ENCODE results near the gene PALMD.

PALMD gene

GRCh38 chr1:99656701-99657100 is 10.8 kb downstream of the PALMD start:
- no peak overlapping the region for H3K4me3 ChIP-seq (ENCODE audit: low read depth, low read length)
- no peak for DNase-seq (ENCODE audit: low read depth)

- DNase-seq (ENCODE audit: low read depth) = no peak
These were observed 11.5 kb downstream of the PALMD start for GRCh38 chr1:99657213-99658030.

GRCh38 chr1:99658031-99658290 is 12.0 kb downstream of the PALMD start:
- DNase-seq (ENCODE audit: low read depth) = no peak
- H3K4me3 ChIP-seq (ENCODE audit: low read depth, low read length) = no peak overlapping the region

More at GRCh38 chr1:99657213-99658030, 11.5 kb downstream of the PALMD start:
- no peak overlapping the region for H3K4me3 ChIP-seq (ENCODE audit: low read depth, low read length)

- no peak for DNase-seq (ENCODE audit: low read depth)
- H3K4me3 ChIP-seq (ENCODE audit: low read depth, low read length) = no peak overlapping the region
These were observed 13.9 kb downstream of the PALMD start for GRCh38 chr1:99659755-99660210.

- no peak overlapping the region for H3K4me3 ChIP-seq (ENCODE audit: low read depth, low read length)
- no peak for DNase-seq (ENCODE audit: low read depth)
These were observed 14.6 kb downstream of the PALMD start for GRCh38 chr1:99660496-99660895.

- no peak for DNase-seq (ENCODE audit: low read depth)
- no peak overlapping the region for H3K4me3 ChIP-seq (ENCODE audit: low read depth, low read length)
These were observed 15.9 kb downstream of the PALMD start for GRCh38 chr1:99661780-99662179.

GRCh38 chr1:99662539-99663080 is 16.7 kb downstream of the PALMD start:
- H3K4me3 ChIP-seq (ENCODE audit: low read depth, low read length) = no peak overlapping the region
- peak; percentile 96 for DNase-seq (ENCODE audit: low read depth)

- H3K4me3 ChIP-seq (ENCODE audit: low read depth, low read length) = no peak overlapping the region
- no peak for DNase-seq (ENCODE audit: low read depth)
These were observed 17.6 kb downstream of the PALMD start for GRCh38 chr1:99663501-99663900.

GRCh38 chr1:99665212-99665611 is 19.3 kb downstream of the PALMD start:
- no peak for DNase-seq (ENCODE audit: low read depth)

GRCh38 chr1:99669376-99669775 is 23.5 kb downstream of the PALMD start:
- no peak for DNase-seq (ENCODE audit: low read depth)
- no peak overlapping the region for H3K4me3 ChIP-seq (ENCODE audit: low read depth, low read length)

More at GRCh38 chr1:99665212-99665611, 19.3 kb downstream of the PALMD start:
- H3K4me3 ChIP-seq (ENCODE audit: low read depth, low read length) = no peak overlapping the region

GRCh38 chr1:99669821-99670220 is 23.9 kb downstream of the PALMD start:
- no peak overlapping the region for H3K4me3 ChIP-seq (ENCODE audit: low read depth, low read length)
- no peak for DNase-seq (ENCODE audit: low read depth)

GRCh38 chr1:99670583-99670982 is 24.7 kb downstream of the PALMD start:
- H3K4me3 ChIP-seq (ENCODE audit: low read depth, low read length) = no peak overlapping the region
- no peak for DNase-seq (ENCODE audit: low read depth)

- H3K4me3 ChIP-seq (ENCODE audit: low read depth, low read length) = no peak overlapping the region
- no peak for DNase-seq (ENCODE audit: low read depth)
These were observed 26.1 kb downstream of the PALMD start for GRCh38 chr1:99672038-99672437.

- no peak overlapping the region for H3K4me3 ChIP-seq (ENCODE audit: low read depth, low read length)
- DNase-seq (ENCODE audit: low read depth) = no peak
These were observed 26.8 kb downstream of the PALMD start for GRCh38 chr1:99672530-99673213.

GRCh38 chr1:99673315-99673714 is 27.4 kb downstream of the PALMD start:
- no peak overlapping the region for H3K4me3 ChIP-seq (ENCODE audit: low read depth, low read length)
- no peak for DNase-seq (ENCODE audit: low read depth)

- DNase-seq (ENCODE audit: low read depth) = no peak
- no peak overlapping the region for H3K4me3 ChIP-seq (ENCODE audit: low read depth, low read length)
These were observed 28.5 kb downstream of the PALMD start for GRCh38 chr1:99674115-99675064.

- DNase-seq (ENCODE audit: low read depth) = no peak
- no peak overlapping the region for H3K4me3 ChIP-seq (ENCODE audit: low read depth, low read length)
These were observed 29.4 kb downstream of the PALMD start for GRCh38 chr1:99675292-99675691.

- no peak overlapping the region for H3K4me3 ChIP-seq (ENCODE audit: low read depth, low read length)
- DNase-seq (ENCODE audit: low read depth) = no peak
These were observed 30.1 kb downstream of the PALMD start for GRCh38 chr1:99675994-99676393.

GRCh38 chr1:99676876-99677275 is 31.0 kb downstream of the PALMD start:
- H3K4me3 ChIP-seq (ENCODE audit: low read depth, low read length) = no peak overlapping the region
- no peak for DNase-seq (ENCODE audit: low read depth)

- no peak overlapping the region for H3K4me3 ChIP-seq (ENCODE audit: low read depth, low read length)
- no peak for DNase-seq (ENCODE audit: low read depth)
These were observed 31.5 kb downstream of the PALMD start for GRCh38 chr1:99677416-99677815.

All from skeletal muscle cell (primary cell).